Posterior vena cava (tissue), 2 donors: ENCODE results near the gene PTH2. TPM values are rescaled to one million over a fixed set of nuclear protein-coding genes. Genes with fewer than 3 reads are reported as not detected.
A peak's percentile ranks its signal among the peaks of the same experiment; 100 is the strongest.

Experiments used
- DNase-seq: peaks from one replicate; pipeline ENCODE4 v3.0.0-alpha.2; 2020; ENCODE audit warnings: low spot score
- intact Hi-C, 2 donors: fragments of 100-400 bp; cut with DNase I; formaldehyde crosslinking; loops; one replicate each; pipeline versions ENCODE4 v1.14.1 to v1.14.2; 2022 to 2023
- total RNA-seq, 2 donors: library from RNA; stranded (reverse); fragmentation: NEBNext Ultra II Directional; extraction: Animal tissue kit (Norgen Biotek cat#: 25700); gene quantifications; one replicate each; pipeline ENCODE4 v1.2.1, GENCODE V29; 2021
- donor health status: DM: yes; HTN: yes; CAD: no.
- donor health status: DM: yes; HTN: yes; CAD: no.

The PTH2 gene
- total RNA-seq, 2 donors from 2014 or later, result not detected

- DNase-seq, result no peak
- intact Hi-C loops, result no loop called here
Measured at GRCh38 chr19:49420227-49420626, 3.0 kb downstream of the PTH2 start.

DNA sequence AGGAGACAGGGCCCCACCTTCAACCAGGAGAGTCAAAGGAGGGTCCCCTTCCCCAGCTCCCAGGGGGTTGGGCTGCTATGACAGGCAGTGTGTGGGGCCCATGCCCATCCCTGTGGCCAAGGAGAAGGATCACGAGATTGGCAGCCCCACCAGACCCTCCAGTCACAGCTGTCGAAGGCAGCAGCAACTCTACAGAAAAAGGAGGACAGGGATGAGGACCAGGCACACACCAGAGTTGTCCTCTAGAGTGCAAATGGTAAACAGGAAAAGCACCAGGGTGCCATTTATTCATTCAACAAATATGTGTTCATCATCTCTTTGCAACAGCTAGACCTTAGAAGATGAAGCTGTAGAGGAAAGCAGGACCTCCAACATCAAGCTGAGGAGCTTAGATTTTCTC lies 4.1 kb downstream of the PTH2 start:
- intact Hi-C loops, result no loop called here
- no peak for DNase-seq

DNA sequence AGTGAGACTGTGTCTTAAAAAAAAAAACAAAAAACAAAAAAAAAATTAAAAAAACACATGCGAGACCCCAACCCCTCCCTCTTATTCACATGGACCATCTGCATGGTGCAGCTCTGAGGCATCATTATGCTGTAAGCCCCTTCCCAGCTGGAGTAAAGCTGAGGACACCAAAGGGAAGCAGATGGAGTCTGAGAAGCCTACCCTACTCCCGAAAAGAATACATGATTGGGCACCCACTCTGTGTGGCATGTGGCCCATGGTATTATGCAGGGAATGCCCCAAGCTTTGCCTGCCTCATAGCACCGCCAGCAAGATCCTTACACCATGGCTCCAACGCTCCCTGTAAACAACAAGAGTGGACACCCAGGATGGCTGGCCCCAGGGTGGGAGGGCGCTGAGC lies 4.7 kb downstream of the PTH2 start:
- no peak for DNase-seq
- intact Hi-C loops, result no loop called here

- DNase-seq, result no peak
- intact Hi-C loops, result no loop called here
Measured at GRCh38 chr19:49417088-49417487, 6.2 kb downstream of the PTH2 start.

DNA sequence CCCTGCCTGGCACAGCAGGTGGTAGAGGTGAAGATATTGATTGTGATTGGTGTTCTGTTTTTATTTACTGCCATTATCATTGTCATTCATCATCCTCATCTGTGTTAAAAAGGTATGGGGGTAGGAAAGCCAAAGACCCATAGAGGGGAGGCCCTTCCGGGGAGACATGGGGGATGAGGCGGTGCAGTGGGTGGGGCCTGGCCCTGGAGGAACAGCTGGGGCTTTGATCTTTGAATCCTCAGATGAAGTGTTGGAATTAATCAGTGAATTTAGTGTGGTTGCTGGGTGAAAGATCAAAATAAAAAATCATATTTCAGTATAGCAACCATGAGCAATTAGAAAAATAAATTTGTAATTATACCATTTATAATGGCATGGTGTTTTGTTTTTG lies 7.4 kb downstream of the PTH2 start:
- intact Hi-C loops, result no loop called here
- no peak for DNase-seq

DNA sequence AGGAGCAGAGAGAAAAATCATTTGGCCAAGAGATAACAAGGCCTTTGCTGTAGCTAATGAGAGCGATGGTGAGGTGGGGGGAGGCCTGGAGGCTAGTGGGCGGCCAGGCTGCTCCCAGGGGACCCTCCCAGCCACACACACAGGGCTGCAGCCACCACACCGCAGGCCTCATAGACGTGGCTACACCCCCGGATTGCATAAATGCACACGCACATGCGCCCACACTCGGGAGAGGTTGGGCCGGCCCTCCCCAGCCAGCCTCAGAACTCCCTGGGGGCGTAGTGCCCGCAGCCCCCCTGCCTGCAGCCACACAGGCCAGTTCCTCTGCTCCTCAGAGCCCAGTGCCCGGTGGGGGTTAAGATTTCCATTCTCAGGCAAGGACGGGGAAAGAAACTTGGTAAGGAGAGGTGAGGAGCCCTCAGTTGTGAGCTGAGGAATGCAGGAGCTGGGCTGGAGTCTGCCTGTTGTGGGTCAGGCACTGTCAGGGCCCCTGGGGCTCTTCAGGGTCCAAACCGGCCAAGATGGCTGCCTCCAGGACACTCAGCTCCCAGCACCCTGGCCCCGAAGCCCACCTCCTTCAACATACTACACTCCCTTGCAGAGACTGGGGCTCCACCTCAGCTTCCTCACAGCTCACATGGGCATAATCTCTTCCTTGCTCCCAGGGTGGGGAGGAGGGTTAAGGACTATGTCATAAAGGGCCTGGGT lies 8.0 kb downstream of the PTH2 start:
- DNase-seq, result no peak
- intact Hi-C loops, result no loop called here

DNA sequence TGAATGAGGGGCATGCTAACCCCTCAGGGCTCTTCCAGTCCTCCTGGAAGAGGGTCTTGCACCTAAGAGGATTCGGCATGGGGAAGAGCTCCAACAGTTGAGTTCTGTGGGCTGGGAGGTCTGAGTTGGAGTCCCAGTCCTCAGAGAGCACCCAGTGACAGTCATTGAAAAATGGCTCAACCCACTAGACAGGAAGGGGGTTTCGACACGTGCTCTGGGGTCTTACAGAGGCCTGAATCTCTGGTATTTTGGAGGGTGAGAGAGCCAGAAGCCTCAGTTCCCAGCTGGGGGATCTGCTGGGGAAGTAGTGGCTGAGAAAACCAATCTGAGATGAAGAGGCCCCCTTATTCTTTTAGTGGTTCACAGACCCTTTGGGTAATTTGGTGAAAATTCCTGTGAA lies 9.0 kb downstream of the PTH2 start:
- no peak for DNase-seq
- intact Hi-C loops, result no loop called here

DNA sequence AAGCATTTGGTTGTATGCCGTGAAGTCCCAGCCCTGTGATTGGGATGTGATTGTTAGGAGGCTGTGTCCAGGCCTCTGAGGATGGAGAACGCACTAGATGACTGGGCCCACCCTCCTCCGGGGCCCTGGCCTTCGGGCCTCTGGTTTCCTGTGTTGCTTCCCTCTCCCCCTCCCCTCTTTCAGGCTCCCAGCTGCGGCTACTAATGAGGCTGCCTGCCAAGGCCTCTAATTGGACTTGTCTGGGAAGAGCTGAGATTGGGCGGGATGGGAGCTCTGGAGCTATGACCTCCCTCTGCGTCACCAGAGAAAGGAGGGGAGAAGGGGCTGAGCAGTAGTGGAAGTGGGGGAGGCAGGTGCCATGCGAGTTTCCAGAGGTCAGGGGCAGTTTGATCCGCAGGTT lies 9.9 kb downstream of the PTH2 start:
- intact Hi-C loops, result no loop called here
- DNase-seq, result no peak

DNA sequence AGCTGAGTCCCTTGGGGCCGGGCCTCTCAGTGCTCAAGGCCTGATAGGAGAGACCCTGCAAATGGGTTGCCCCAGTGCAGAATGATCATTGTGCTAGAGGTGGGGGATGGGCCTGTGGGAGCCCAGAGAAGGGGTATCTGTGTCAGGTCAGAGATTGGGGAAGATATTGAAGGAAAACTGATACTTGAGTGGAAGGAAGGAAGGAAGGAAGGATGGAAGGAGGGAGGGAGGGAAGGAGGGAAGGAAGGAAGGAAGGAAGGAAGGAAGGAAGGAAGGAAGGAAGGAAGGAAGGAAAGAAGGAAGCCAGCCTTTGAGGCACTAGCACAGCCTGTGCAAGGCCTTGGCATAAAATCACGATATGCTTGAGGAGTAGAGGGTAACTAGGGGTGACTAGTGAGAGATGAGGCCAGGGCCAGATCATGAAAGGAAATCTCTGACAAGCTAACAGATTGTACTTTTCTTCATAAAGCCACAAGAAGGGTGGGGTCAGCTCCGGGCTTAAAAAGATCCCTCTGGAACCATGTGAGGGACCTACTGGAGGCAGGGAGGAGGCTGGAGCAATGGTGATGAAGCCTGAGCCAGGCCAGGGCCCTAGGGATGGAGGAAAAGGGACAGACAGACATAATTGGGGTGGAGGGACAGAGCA lies 11.4 kb downstream of the PTH2 start:
- no peak for DNase-seq
- intact Hi-C loops, result no loop called here

DNA sequence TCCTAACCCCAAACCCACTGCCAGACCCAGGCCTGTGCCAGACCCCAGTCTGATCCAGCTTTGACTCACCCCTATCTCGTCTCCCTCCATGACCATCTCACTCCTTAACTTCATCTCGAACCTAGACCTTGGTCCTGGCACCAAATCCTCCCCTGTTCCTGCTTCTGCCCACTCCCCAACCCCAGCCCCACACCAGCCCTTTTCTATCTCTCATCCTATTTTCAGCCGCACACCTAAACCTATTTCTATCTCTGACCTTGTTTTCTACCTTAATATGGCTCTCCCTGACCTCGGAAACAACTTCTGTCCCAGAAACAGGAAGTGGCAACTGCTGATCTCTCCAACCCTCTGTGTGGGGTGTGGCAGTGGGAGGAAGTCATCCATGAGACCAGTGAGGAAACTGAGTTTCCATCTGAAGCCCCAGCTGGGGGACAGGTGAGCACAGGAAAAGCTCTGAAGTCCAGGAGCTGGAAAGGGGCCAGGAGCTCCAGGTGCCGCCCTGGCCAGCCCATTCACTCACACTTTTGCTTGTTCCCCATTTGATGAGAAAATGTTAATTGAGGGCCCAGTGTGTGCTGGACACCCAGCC lies 13.7 kb downstream of the PTH2 start:
- DNase-seq, result no peak
- intact Hi-C loops, result no loop called here

DNA sequence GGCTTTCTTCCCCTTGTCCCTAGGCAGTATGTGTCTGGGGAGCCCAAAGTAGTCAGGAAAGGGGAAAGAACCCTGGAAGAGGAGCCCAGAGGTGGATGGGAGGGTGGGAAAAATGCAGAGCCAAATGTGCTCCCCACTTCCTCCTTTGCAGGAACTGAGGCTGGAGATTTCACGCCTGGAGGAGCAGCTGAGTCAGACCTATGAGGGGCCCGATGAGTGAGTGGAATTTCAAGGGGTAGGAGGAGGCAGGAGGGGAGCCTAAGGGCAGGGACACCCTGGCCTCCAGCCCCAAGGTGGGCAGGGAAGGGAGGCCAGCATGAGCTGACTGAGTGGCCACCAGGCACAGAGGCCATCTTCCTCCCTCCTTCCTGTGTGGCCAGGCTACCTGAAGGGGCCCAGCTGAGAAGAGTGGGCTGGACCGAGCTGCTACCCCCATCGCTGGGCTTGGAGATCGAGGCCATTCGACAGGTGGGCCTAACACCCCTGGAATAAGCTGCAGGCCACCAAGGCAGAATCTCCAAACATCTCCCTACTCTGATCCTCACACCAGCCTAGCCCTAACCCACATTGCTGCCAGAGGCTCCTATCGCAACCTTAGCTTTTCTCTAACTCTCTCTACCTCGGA lies 14.3 kb downstream of the PTH2 start:
- DNase-seq, result no peak
- intact Hi-C loops, result no loop called here

DNA sequence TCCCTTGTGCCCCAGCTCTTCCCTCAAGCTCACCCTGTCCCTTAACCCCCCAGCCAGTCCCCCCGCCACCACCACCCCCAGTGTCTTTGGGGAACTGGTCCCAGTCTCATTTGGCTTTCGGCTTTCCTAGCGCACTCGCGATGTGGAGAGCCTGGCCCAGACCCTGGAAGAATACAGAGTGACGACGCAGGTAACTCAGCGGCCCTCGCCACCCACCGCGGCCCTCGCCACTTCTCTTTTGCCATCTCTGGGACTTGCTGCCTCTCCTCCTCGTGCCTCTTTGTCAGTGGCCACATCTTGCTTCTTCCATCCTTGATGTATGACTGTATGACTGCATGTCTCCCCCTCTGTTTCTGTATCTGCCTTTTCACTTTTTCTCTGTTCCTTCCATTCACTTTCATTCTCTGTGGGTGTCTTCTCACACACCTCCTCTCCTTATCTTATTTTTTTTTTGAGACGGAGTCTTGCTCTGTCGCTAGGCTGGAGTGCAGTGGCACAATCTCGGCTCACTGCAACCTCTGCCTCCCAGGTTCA lies 15.7 kb downstream of the PTH2 start:
- intact Hi-C loops, result no loop called here
- peak; percentile 76 for DNase-seq

- intact Hi-C loops, result no loop called here
- peak; percentile 45 for DNase-seq
Measured at GRCh38 chr19:49407079-49407478, 16.2 kb downstream of the PTH2 start.

DNA sequence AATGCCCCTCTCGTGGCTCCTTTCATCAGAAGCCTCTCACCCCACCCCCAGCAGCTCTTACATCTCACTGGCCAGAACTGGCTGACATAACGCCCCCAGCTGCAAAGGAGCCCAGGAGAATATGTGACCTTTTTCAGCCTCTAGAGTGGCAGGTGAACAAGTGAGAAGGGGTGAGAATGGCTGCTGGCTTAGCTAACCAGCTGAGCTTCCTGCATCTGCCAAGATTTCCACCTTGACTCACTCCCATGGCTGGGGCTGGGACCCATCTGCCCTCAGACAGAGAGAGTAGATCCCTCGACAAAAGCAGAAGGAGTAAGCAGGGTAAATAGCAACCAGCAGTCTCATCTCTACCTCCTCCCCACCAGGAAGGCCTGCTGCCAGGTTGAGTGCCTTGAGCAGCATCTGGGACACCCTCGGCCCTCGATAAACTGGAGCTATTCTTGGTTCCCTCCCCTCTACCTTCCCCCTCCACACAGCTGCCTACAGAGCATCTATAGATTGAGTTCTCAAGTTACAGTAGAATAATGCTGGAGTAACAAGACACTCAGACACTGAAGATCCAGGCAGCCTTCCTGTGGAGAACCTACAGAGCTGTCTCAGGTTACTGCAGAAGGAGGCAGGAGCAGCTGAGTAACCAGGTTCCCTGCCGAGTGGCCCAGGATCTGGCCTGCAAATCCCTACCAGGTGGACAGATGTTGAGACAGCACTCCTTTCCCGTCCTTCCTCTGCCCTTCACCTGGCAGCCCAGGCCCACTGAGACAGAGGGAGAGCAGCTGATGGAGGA lies 19.6 kb downstream of the PTH2 start:
- intact Hi-C loops, result no loop called here
- DNase-seq, result no peak

DNA sequence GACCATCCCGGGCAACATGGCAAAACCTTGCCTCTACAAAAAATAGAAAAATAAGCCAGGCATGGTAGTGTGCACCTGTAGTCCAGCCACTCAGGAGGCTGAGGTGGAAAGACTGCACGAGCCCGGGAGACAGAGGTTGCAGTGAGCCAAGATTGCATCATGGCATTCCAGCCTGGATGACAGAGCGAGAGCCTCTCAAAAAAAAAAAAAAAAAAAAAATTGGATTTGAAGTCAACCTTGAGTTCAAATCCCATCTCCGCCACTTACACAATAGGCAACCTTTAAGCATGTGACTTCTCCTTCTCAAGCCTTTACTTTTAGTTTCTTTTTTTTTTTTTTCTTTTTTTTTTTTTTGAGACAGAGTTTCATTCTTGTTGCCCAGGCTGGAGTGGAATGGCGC lies 23.2 kb downstream of the PTH2 start:
- no peak for DNase-seq
- intact Hi-C loops, result no loop called here

- peak; percentile 51 for DNase-seq
- intact Hi-C loops, result no loop called here
Measured at GRCh38 chr19:49398931-49399330, 24.3 kb downstream of the PTH2 start.

GRCh38 chr19:49398001-49398615 lies 25.1 kb downstream of the PTH2 start:
- intact Hi-C loops, result no loop called here
- peak; percentile 41 for DNase-seq

- intact Hi-C loops, result no loop called here
- DNase-seq, result peak; percentile 61
Measured at GRCh38 chr19:49396738-49397505, 26.3 kb downstream of the PTH2 start.
